A549 (cell line): ENCODE results near the gene ITIH4.

Experiments used
- ESRRA ChIP-seq: fragments of 150-350 bp; IDR thresholded peaks from 2 replicates; pipeline ENCODE4 v1.6.1; 2014; ENCODE audit warnings: mild to moderate bottlenecking, low read length, borderline replicate concordance
- HOXA7 ChIP-seq: fragments of 250-450 bp; sonication (Bioruptor Pico); IDR thresholded peaks from 2 replicates; pipeline ENCODE4 v1.5.0; 2020; ENCODE audit warnings: mild to moderate bottlenecking, moderate library complexity
- JUN ChIP-seq, 2 experiments: fragments of >200 bp; sonication (Bioruptor Twin); formaldehyde crosslinking; IDR thresholded peaks; 2 replicates in 1 of 2; 3 replicates in 1 of 2; pipeline ENCODE4 v1.6.1; 2016 to 2017
- MYC ChIP-seq: IDR thresholded peaks from 2 replicates; pipeline ENCODE4 v1.6.1; 2012; ENCODE audit warnings: mild to moderate bottlenecking, inconsistent platforms, low read length, improper control_type of control experiment, borderline replicate concordance
- PHF8 ChIP-seq: fragments of 200-600 bp; sonication (generic); IDR thresholded peaks from 2 replicates; pipeline ENCODE4 v1.6.1; 2016; ENCODE audit warnings: low read depth, mild to moderate bottlenecking, antibody characterized with exemption, moderate library complexity, borderline replicate concordance
- POLR2A ChIP-seq: IDR thresholded peaks from 2 replicates; pipeline ENCODE4 v1.6.1; 2012; ENCODE audit warnings: mild to moderate bottlenecking, low read length
- RAD21 ChIP-seq, 2 experiments: fragments of >200 bp in 1 of 2; sonication (Bioruptor Twin) in 1 of 2; formaldehyde crosslinking in 1 of 2; IDR thresholded peaks in 1 of 2; conservative IDR thresholded peaks in 1 of 2; 2 replicates in 1 of 2; 3 replicates in 1 of 2; pipeline ENCODE4 v1.6.1; 2012 to 2018; ENCODE audit warnings: inconsistent platforms in 1 of 2
- RFX5 ChIP-seq: fragments of 450-650 bp; IDR thresholded peaks from 2 replicates; pipeline ENCODE4 v1.7.1; 2014; ENCODE audit warnings: antibody characterized with exemption, mild to moderate bottlenecking, moderate library complexity
- SMC3 ChIP-seq: fragments of >200 bp; sonication (Bioruptor Twin); formaldehyde crosslinking; IDR thresholded peaks from 3 replicates; pipeline ENCODE4 v1.6.1; 2018; ENCODE audit warnings: inconsistent platforms
- SREBF2 ChIP-seq: fragments of 450-650 bp; IDR thresholded peaks from 2 replicates; pipeline ENCODE4 v1.6.1; 2014; ENCODE audit warnings: mild to moderate bottlenecking, moderate library complexity
- TF ChIP-seq, protein P1 (sequence below): fragments of >200 bp; sonication (Bioruptor Twin); formaldehyde crosslinking; IDR thresholded peaks from 3 replicates; pipeline ENCODE4 v1.5.1; 2016
- TF ChIP-seq, protein P2 (sequence below): IDR thresholded peaks from 2 replicates; pipeline ENCODE4 v1.6.1; 2012
- TF ChIP-seq, protein P3 (sequence below): fragments of 200-600 bp; sonication (generic); IDR thresholded peaks from 2 replicates; pipeline ENCODE4 v1.6.1; 2016; ENCODE audit warnings: antibody characterized with exemption, mild to moderate bottlenecking, moderate library complexity

DNA sequence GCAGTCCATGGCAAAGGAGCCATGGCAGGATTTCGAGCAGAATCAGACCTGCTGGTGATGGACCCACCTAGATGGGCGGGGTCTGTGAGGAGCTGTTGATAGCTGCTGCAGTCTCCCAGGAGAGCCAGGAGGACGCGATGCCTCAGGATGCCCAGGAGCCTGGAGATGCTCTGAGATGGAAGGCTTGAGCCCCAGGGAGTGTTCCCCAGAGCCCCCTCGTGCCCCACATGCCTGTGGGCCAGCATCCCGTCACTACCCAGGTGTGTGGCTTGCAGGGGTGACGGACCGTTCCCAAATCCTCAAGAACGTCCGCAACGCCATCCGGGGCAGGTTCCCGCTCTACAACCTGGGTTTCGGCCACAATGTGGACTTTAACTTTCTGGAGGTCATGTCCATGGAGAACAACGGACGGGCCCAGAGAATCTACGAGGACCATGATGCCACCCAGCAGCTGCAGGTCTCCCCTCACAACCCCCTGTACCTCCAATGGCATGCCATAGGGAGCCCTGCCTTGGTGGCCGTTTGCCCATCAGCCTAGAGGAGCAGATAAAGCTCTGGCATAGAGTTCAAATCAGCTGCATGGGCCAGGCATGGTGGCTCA is 46.4 kb downstream of the ITIH4 start:
- TF ChIP-seq, protein P1, sequence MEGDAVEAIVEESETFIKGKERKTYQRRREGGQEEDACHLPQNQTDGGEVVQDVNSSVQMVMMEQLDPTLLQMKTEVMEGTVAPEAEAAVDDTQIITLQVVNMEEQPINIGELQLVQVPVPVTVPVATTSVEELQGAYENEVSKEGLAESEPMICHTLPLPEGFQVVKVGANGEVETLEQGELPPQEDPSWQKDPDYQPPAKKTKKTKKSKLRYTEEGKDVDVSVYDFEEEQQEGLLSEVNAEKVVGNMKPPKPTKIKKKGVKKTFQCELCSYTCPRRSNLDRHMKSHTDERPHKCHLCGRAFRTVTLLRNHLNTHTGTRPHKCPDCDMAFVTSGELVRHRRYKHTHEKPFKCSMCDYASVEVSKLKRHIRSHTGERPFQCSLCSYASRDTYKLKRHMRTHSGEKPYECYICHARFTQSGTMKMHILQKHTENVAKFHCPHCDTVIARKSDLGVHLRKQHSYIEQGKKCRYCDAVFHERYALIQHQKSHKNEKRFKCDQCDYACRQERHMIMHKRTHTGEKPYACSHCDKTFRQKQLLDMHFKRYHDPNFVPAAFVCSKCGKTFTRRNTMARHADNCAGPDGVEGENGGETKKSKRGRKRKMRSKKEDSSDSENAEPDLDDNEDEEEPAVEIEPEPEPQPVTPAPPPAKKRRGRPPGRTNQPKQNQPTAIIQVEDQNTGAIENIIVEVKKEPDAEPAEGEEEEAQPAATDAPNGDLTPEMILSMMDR: no peak
- TF ChIP-seq, protein P2, sequence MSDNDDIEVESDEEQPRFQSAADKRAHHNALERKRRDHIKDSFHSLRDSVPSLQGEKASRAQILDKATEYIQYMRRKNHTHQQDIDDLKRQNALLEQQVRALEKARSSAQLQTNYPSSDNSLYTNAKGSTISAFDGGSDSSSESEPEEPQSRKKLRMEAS: no peak
- TF ChIP-seq RFX5 (no peak), SREBF2 (no peak), MYC (no peak), ESRRA (no peak), POLR2A (no peak), HOXA7 (no peak), PHF8 (no peak), JUN (IDR thresholded peaks at IDR 0.05) (no peak), SMC3 (no peak), RAD21 (conservative IDR thresholded peaks at IDR 0.05 in 1 of 2, IDR thresholded peaks at IDR 0.05 in 1 of 2) (no peak)
- TF ChIP-seq, protein P3, sequence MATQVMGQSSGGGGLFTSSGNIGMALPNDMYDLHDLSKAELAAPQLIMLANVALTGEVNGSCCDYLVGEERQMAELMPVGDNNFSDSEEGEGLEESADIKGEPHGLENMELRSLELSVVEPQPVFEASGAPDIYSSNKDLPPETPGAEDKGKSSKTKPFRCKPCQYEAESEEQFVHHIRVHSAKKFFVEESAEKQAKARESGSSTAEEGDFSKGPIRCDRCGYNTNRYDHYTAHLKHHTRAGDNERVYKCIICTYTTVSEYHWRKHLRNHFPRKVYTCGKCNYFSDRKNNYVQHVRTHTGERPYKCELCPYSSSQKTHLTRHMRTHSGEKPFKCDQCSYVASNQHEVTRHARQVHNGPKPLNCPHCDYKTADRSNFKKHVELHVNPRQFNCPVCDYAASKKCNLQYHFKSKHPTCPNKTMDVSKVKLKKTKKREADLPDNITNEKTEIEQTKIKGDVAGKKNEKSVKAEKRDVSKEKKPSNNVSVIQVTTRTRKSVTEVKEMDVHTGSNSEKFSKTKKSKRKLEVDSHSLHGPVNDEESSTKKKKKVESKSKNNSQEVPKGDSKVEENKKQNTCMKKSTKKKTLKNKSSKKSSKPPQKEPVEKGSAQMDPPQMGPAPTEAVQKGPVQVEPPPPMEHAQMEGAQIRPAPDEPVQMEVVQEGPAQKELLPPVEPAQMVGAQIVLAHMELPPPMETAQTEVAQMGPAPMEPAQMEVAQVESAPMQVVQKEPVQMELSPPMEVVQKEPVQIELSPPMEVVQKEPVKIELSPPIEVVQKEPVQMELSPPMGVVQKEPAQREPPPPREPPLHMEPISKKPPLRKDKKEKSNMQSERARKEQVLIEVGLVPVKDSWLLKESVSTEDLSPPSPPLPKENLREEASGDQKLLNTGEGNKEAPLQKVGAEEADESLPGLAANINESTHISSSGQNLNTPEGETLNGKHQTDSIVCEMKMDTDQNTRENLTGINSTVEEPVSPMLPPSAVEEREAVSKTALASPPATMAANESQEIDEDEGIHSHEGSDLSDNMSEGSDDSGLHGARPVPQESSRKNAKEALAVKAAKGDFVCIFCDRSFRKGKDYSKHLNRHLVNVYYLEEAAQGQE: no peak
